ENCODE measurements around the gene BNIP3.

BNIP3 gene

DNA sequence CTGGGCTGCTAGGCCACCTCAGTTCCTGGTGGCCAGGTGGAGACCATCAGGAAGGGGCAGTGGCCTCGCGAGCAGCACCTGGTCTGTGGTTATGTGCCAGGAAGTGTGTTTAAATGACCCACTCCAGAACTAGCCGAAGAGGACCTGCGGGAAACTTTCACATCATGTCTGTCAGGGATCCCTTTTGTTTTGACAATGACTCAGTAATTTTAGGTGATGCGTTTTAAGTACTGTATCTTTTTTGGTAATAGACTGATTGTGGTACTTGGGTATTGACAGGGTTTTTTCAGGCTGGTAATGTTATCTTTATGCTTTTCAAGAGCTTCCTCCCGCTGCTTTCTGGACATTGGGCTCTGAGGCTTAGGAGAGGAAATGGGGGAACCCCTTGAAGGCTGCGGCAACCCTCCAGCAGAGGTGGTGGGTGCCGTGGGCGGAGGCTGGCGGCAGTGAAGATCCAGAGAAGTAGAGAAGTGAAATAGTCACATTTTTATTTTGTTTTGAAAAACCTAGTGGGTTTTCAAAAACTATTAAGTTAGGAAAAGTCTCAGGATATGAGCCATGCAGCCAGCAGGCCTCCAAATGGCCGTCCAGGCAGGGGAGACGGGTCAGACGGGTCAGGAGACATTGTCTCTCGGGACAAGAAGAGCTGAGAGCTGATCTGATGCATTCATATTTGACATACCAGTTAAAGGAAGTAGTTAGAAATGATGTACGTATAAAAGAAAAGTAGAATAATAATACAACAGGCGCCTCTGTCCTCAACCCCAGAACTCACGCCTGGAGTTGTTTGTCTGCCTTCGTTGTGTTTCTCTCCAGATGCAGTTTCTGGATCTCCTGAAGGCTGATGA lies 53.3 kb downstream of the BNIP3 start:
- Histone ChIP-seq H3K9me3 (ENCODE audit: insufficient read depth, low read length) (peaks cover 38% of the 10 kb centered on the region), H3K27me3 (ENCODE audit: insufficient read depth, insufficient read length) (no peaks in the 10 kb centered on the region), H3K4me1 (ENCODE audit: insufficient read depth, insufficient read length) (peaks cover 6% of the 10 kb centered on the region), H3K9ac (ENCODE audit: insufficient read length, low read depth) (peak overlapping the region; percentile 3), H3K36me3 (ENCODE audit: insufficient read depth, insufficient read length, low read length) (peaks cover 3% of the 10 kb centered on the region), H3K4me3 (ENCODE audit: insufficient read length, low read depth) (no peak overlapping the region)
- TF ChIP-seq SUZ12 (IDR thresholded peaks at IDR 0.05; ENCODE audit: extremely low read depth, insufficient read depth, insufficient read length) (no peak), YY1 (IDR thresholded peaks at IDR 0.05; ENCODE audit: insufficient read depth, insufficient read length) (no peak), ZNF274 (IDR thresholded peaks at IDR 0.05; ENCODE audit: low read depth, low read length) (no peak)
- no peak for DNase-seq (ENCODE audit: low read depth, low spot score)

DNA sequence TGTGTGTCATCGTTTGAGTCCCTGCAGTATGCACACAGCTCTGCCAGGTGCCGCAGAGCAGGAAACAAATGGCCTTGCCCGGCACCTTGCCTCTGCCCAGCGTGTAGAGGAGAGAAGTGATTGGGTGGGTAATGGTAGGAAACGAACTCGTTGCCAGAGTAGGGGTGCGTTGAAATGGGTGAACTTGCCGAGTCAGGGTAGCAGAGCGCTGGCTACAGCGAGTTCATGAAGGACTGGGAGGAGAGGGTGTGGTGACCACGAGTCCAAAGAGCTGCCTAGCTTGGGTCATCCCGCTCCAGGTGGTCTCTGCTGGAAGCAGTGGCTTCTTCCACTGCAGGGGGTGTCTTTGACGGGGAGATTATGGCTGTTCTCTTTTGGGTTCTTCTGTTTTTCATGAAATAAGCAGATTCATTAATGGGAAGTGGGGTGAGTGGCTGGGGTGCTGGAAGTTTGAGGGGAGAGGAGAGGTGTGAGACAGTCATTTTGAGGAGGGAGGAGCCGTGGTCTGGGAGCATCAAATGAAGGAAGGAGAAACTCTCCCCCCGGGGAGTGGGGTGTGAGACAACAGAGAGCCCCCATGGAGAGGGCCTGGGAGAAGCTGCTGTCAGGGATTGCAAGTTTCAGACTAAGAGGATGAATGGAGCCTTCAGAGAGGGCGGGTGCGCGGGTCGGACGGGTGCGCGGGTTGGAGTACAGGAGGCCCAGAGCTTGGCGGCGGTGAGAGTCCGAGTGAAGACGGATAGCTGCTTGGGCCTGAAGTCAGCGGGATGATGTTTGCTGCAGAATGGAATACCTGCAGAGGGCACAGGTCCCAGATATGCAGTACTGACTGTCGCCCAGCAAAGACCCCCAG lies 54.8 kb downstream of the BNIP3 start:
- Histone ChIP-seq H3K9ac (ENCODE audit: insufficient read length, low read depth) (no peak overlapping the region), H3K36me3 (ENCODE audit: insufficient read depth, insufficient read length, low read length) (no peaks in the 10 kb centered on the region), H3K9me3 (ENCODE audit: insufficient read depth, low read length) (peaks cover 24% of the 10 kb centered on the region), H3K4me3 (ENCODE audit: insufficient read length, low read depth) (no peak overlapping the region), H3K4me1 (ENCODE audit: insufficient read depth, insufficient read length) (peaks cover 6% of the 10 kb centered on the region), H3K27me3 (ENCODE audit: insufficient read depth, insufficient read length) (no peaks in the 10 kb centered on the region)
- DNase-seq (ENCODE audit: low read depth, low spot score): no peak
- TF ChIP-seq SUZ12 (IDR thresholded peaks at IDR 0.05; ENCODE audit: extremely low read depth, insufficient read depth, insufficient read length) (no peak), ZNF274 (IDR thresholded peaks at IDR 0.05; ENCODE audit: low read depth, low read length) (no peak), YY1 (IDR thresholded peaks at IDR 0.05; ENCODE audit: insufficient read depth, insufficient read length) (no peak)

DNA sequence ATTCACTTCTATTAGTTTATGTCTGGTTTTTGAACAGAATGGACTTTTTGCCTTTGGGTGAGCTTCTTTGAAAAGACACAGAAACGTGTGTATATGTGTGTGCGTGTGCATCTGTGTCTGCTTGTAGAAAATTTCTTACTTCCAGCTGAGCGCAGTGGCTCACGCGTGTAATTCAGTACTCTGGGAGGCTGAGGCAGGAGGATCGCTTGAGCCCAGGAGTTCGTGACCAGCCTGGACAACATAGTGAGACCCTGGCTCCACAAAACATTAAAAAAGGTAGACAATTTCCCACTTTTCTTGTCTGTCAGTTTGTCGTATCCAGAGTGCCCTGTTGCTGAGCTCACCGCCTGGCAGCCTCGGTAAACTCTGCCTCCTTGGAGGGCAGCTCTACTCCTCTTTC lies 55.5 kb downstream of the BNIP3 start:
- H3K4me1 ChIP-seq (ENCODE audit: insufficient read depth, insufficient read length): peaks cover 6% of the 10 kb centered on the region
- no peak overlapping the region for H3K4me3 ChIP-seq (ENCODE audit: insufficient read length, low read depth)
- no peak for DNase-seq (ENCODE audit: low read depth, low spot score)
- H3K9me3 ChIP-seq (ENCODE audit: insufficient read depth, low read length): peaks cover 20% of the 10 kb centered on the region
- TF ChIP-seq YY1 (IDR thresholded peaks at IDR 0.05; ENCODE audit: insufficient read depth, insufficient read length): no peak
- no peaks in the 10 kb centered on the region for H3K36me3 ChIP-seq (ENCODE audit: insufficient read depth, insufficient read length, low read length)
- H3K9ac ChIP-seq (ENCODE audit: insufficient read length, low read depth): no peak overlapping the region
- no peaks in the 10 kb centered on the region for H3K27me3 ChIP-seq (ENCODE audit: insufficient read depth, insufficient read length)

DNA sequence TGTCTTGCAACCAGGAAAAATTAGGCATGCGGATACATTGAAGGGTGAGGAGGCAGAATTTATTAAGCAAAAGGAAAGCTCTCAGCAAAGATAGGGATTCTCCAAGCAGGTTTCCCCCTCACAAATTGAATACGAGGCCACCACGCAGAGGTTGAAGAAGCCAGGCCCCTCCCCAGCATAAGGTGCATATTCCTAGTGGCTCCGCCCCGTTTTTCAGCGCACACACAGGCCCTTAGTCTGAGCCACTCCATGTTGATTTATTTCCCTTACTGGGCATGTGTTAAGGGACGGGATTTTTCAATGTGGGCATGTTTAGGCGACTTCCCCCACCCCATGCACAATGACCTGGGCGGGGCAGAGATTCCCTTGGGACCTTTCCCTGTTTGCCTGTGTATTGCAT lies 56.0 kb downstream of the BNIP3 start:
- Histone ChIP-seq H3K9me3 (ENCODE audit: insufficient read depth, low read length) (peaks cover 20% of the 10 kb centered on the region), H3K36me3 (ENCODE audit: insufficient read depth, insufficient read length, low read length) (no peaks in the 10 kb centered on the region), H3K4me1 (ENCODE audit: insufficient read depth, insufficient read length) (peaks cover 6% of the 10 kb centered on the region), H3K4me3 (ENCODE audit: insufficient read length, low read depth) (no peak overlapping the region), H3K27me3 (ENCODE audit: insufficient read depth, insufficient read length) (no peaks in the 10 kb centered on the region), H3K9ac (ENCODE audit: insufficient read length, low read depth) (no peak overlapping the region)
- no peak for DNase-seq (ENCODE audit: low read depth, low spot score)
- TF ChIP-seq ZNF274 (IDR thresholded peaks at IDR 0.05; ENCODE audit: low read depth, low read length): no peak
- no peak for TF ChIP-seq SUZ12 (IDR thresholded peaks at IDR 0.05; ENCODE audit: extremely low read depth, insufficient read depth, insufficient read length)

DNA sequence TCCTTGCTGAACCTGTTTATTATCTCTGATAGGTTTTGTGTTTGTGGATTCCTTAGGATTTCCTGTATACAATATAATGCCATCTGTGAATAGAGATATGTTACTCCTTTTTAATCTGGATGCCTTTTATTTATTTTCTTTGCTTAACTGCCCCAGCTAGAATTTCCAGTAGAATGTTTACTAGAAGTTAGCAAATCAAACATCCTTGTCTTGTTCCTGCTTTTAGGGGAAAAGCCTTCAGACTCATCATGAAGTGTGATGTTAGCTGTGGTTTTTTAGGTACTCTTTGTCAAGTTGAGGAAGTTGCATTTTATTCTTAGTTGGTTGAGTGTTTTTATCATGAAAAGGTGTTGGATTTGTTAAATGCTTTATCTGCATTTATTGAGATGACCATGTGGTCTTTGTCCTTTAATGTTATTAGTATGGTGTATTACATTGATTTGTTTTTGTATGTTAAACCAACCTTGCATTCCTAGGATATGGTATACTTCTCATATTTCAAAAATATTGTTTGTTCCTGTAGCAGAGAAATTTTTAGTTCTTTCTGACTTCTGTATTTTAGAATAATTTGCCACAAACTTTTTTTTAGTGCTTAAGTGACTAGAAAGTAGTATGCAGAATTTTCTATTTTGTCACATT lies 56.6 kb downstream of the BNIP3 start:
- DNase-seq (ENCODE audit: low read depth, low spot score): no peak
- no peak overlapping the region for H3K9ac ChIP-seq (ENCODE audit: insufficient read length, low read depth)
- peaks cover 6% of the 10 kb centered on the region for H3K4me1 ChIP-seq (ENCODE audit: insufficient read depth, insufficient read length)
- H3K27me3 ChIP-seq (ENCODE audit: insufficient read depth, insufficient read length): no peaks in the 10 kb centered on the region
- no peak overlapping the region for H3K4me3 ChIP-seq (ENCODE audit: insufficient read length, low read depth)
- H3K36me3 ChIP-seq (ENCODE audit: insufficient read depth, insufficient read length, low read length): no peaks in the 10 kb centered on the region
- TF ChIP-seq YY1 (IDR thresholded peaks at IDR 0.05; ENCODE audit: insufficient read depth, insufficient read length) (no peak), SUZ12 (IDR thresholded peaks at IDR 0.05; ENCODE audit: extremely low read depth, insufficient read depth, insufficient read length) (no peak), ZNF274 (IDR thresholded peaks at IDR 0.05; ENCODE audit: low read depth, low read length) (no peak)
- H3K9me3 ChIP-seq (ENCODE audit: insufficient read depth, low read length): peaks cover 20% of the 10 kb centered on the region

DNA sequence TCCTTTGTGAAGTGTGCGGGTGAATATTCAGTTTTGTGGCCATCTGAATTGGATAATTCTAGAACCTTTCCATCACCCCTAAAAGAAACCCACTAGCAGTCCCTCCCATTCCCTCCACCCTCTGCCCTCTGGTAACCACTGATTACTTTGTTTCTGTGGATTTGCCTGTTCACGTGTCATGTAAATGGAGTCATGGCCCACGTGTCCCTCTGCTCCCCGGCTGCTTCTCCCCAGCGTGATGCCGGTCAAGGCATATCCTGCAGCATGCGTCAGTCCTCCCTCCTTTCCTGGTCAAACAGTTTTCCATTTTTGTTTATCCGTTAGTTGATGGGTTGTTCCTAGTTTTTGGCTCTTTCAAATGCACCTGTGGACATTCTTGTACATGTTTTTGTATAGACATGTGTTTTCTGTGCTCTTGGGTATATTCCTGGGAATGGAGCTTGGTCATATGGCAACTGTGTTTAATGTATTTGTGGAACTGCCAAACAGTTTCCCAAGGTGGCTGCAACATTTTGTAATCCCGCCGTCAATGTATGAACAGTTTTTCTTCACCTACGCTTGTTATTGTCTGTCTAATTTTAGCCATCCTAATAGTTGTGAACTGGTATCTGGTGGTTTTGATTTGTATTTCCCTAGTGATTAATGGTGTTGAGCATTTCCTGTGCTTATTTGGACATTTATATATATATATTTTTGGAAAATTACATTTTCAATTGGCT lies 58.5 kb downstream of the BNIP3 start:
- DNase-seq (ENCODE audit: low read depth, low spot score): no peak
- no peaks in the 10 kb centered on the region for H3K27me3 ChIP-seq (ENCODE audit: insufficient read depth, insufficient read length)
- H3K36me3 ChIP-seq (ENCODE audit: insufficient read depth, insufficient read length, low read length): no peaks in the 10 kb centered on the region
- peaks cover 20% of the 10 kb centered on the region for H3K9me3 ChIP-seq (ENCODE audit: insufficient read depth, low read length)
- peaks cover 6% of the 10 kb centered on the region for H3K4me1 ChIP-seq (ENCODE audit: insufficient read depth, insufficient read length)
- H3K4me3 ChIP-seq (ENCODE audit: insufficient read length, low read depth): no peak overlapping the region
- TF ChIP-seq YY1 (IDR thresholded peaks at IDR 0.05; ENCODE audit: insufficient read depth, insufficient read length) (no peak), ZNF274 (IDR thresholded peaks at IDR 0.05; ENCODE audit: low read depth, low read length) (no peak), SUZ12 (IDR thresholded peaks at IDR 0.05; ENCODE audit: extremely low read depth, insufficient read depth, insufficient read length) (no peak)
- H3K9ac ChIP-seq (ENCODE audit: insufficient read length, low read depth): no peak overlapping the region
